GM23338 (cell line): ENCODE data around the gene RNASEH2C. TPM values are rescaled to one million over a fixed set of nuclear protein-coding genes. Genes with fewer than 3 reads are reported as not detected.
A peak's percentile ranks its signal among the peaks of the same experiment; 100 is the strongest.
"Not testable (repeated sequence)": the region's sequence is repeated elsewhere in the genome, so short reads cannot be mapped to it uniquely, and the experiment has no call there.

Source experiments
- ATAC-seq: fragments of 200-7000 bp; cut with Tn5 transposase; 3 replicates; pipeline ENCODE4 v1.9.1; 2020
- DNase-seq: peaks from one replicate; pipeline ENCODE4 v3.0.0-alpha.2; 2015; ENCODE audit warnings: low spot score
- H2AFZ ChIP-seq: fragments of 200-600 bp; sonication (generic); 2 replicates; pipeline ENCODE4 v1.8.0; 2016; ENCODE audit warnings: antibody characterized with exemption, mild to moderate bottlenecking, moderate library complexity
- H3F3A ChIP-seq: fragments of 200-600 bp; sonication (generic); replicated peaks from 2 replicates; pipeline ENCODE4 v1.8.0; 2017; ENCODE audit warnings: antibody characterized with exemption, mixed run types, low read depth
- H3K27ac ChIP-seq: fragments of 200-600 bp; sonication (generic); 2 replicates; pipeline ENCODE4 v1.6.1; 2016; ENCODE audit warnings: low read depth
- H3K27me3 ChIP-seq: fragments of 200-600 bp; sonication (generic); 2 replicates; pipeline ENCODE4 v1.8.0; 2016; ENCODE audit warnings: mild to moderate bottlenecking, mixed run types, moderate library complexity; ENCODE audit not compliant: insufficient read depth
- H3K36me3 ChIP-seq: fragments of 200-600 bp; sonication (generic); 2 replicates; pipeline ENCODE4 v1.8.0; 2016; ENCODE audit warnings: mild to moderate bottlenecking; ENCODE audit not compliant: insufficient read depth
- H3K4me1 ChIP-seq: fragments of 200-600 bp; sonication (generic); 2 replicates; pipeline ENCODE4 v1.8.0; 2016; ENCODE audit warnings: mild to moderate bottlenecking, moderate library complexity; ENCODE audit not compliant: insufficient read depth
- H3K4me2 ChIP-seq: fragments of 200-600 bp; sonication (generic); 2 replicates; pipeline ENCODE4 v1.7.1; 2017; ENCODE audit warnings: mixed run types
- H3K4me3 ChIP-seq: fragments of 200-600 bp; sonication (generic); 2 replicates; pipeline ENCODE4 v1.6.1; 2016; ENCODE audit warnings: mixed run types
- H3K79me2 ChIP-seq: fragments of 200-600 bp; sonication (generic); replicated peaks from 2 replicates; pipeline ENCODE4 v1.8.0; 2017; ENCODE audit warnings: mild to moderate bottlenecking; ENCODE audit not compliant: insufficient read depth
- H3K9me2 ChIP-seq: fragments of 200-600 bp; sonication (generic); 2 replicates; pipeline ENCODE4 v1.8.0; 2017; ENCODE audit not compliant: insufficient read depth
- H4K20me1 ChIP-seq: fragments of 200-600 bp; sonication (generic); replicated peaks from 2 replicates; pipeline ENCODE4 v1.8.0; 2017; ENCODE audit warnings: mild to moderate bottlenecking; ENCODE audit not compliant: insufficient read depth
- H3K27ac Mint-ChIP-seq: 2 replicates; pipeline ENCODE4 v1.8.0; 2020; ENCODE audit warnings: inconsistent platforms, mild to moderate bottlenecking, moderate library complexity, mixed read lengths
- H3K27me3 Mint-ChIP-seq: 3 replicates; pipeline ENCODE4 v1.8.0; 2022; ENCODE audit warnings: low read depth, mild to moderate bottlenecking, moderate library complexity, mixed read lengths, inconsistent platforms; ENCODE audit not compliant: insufficient read depth, poor library complexity
- H3K36me3 Mint-ChIP-seq: 3 replicates; pipeline ENCODE4 v1.8.0; 2021; ENCODE audit warnings: low read depth, mild to moderate bottlenecking, inconsistent platforms, moderate library complexity, mixed read lengths
- H3K4me1 Mint-ChIP-seq: 3 replicates; pipeline ENCODE4 v1.8.0; 2020; ENCODE audit warnings: mild to moderate bottlenecking, inconsistent platforms, mixed read lengths
- H3K4me3 Mint-ChIP-seq: 3 replicates; pipeline ENCODE4 v1.8.0; 2021; ENCODE audit warnings: moderate library complexity, mild to moderate bottlenecking, inconsistent platforms, mixed read lengths
- H3K9me3 Mint-ChIP-seq: 3 replicates; pipeline ENCODE4 v1.8.0; 2020; ENCODE audit warnings: moderate library complexity, mild to moderate bottlenecking, inconsistent platforms, mixed read lengths
- CREB1 ChIP-seq: fragments of 250-450 bp; sonication (Bioruptor Pico); IDR thresholded peaks from 2 replicates; pipeline ENCODE4 v1.5.0; 2020; ENCODE audit warnings: low read depth, mild to moderate bottlenecking, moderate library complexity
- CTCF ChIP-seq, 2 experiments: fragments of 200-600 bp in 1 of 2; sonication (generic) in 1 of 2; conservative IDR thresholded peaks; 2 replicates each; pipeline versions ENCODE4 v1.5.1 to v1.6.1; 2016 to 2017; ENCODE audit warnings: antibody characterized with exemption in 2 of 2, low read depth in 2 of 2, mild to moderate bottlenecking in 2 of 2, moderate library complexity in 1 of 2
- EZH2 ChIP-seq: fragments of 200-600 bp; sonication (generic); IDR thresholded peaks from one replicate; pipeline ENCODE4 v1.8.0; 2017; ENCODE audit warnings: antibody characterized with exemption, mild to moderate bottlenecking, low read depth; ENCODE audit not compliant: unreplicated experiment
- JUNB ChIP-seq: IDR thresholded peaks from one replicate; pipeline ENCODE4 v1.6.1; 2016; ENCODE audit warnings: antibody characterized with exemption; ENCODE audit not compliant: unreplicated experiment
- NANOG ChIP-seq: IDR thresholded peaks from 2 replicates; pipeline ENCODE4 v1.6.1; 2016; ENCODE audit warnings: antibody characterized with exemption, borderline replicate concordance
- STAT1 ChIP-seq: IDR thresholded peaks from one replicate; pipeline ENCODE4 v1.6.1; 2016; ENCODE audit warnings: antibody characterized with exemption; ENCODE audit not compliant: unreplicated experiment
- polyA plus RNA-seq: library from polyadenylated mRNA; unstranded; fragments of >200 nt; fragmentation: Nextera tagmentation; extraction: Ambion mirVana; gene quantifications from 2 replicates; pipeline ENCODE4 v1.2.1, GENCODE V29; 2016
- total RNA-seq: library from RNA; depleted of rRNA; stranded (reverse); fragments of >200 nt; shearing (Covaris generic); gene quantifications from 2 replicates; pipeline ENCODE4 v1.2.3, GENCODE V29; 2014

Gene RNASEH2C
- total and polyA plus RNA-seq, 2 experiments from 2014 or later: 37.8 to 73.2 TPM

GRCh38 chr11:65707002-65707401 lies 13.6 kb downstream of the RNASEH2C start:
- H3K4me3 Mint-ChIP-seq: not testable (repeated sequence)

DNA sequence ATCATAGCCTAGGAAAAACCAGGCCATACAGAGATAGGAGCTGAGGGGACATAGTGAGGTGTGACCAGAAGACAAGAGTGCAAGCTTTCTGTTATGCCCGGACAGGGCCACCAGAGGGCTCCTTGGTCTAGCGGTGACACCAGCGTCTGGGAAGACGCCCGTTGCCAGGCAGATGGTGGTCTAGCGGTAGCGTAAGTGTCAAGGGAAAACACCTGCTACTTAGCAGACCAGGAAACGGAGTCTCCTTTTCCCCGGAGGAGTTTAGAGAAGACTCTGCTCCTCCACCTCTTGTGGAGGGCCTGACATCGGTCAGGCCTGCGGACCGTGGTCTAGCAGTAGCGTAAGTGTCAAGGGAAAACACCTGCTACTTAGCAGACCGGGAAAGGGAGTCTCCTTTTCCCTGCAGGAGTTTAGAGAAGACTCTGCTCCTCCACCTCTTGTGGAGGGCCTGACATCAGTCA lies 14.3 kb downstream of the RNASEH2C start:
- H3K9me2 ChIP-seq, H3K4me3 Mint-ChIP-seq, H3K79me2 ChIP-seq, H4K20me1 ChIP-seq, H3K4me3 ChIP-seq, H3K27ac Mint-ChIP-seq, H3F3A ChIP-seq, H3K4me1 ChIP-seq, H3K4me2 ChIP-seq, H3K36me3 Mint-ChIP-seq, ATAC-seq, H3K27me3 Mint-ChIP-seq, H3K27ac ChIP-seq, H3K27me3 ChIP-seq, H3K4me1 Mint-ChIP-seq, H3K36me3 ChIP-seq, H3K9me3 Mint-ChIP-seq: not testable (repeated sequence)
- 0 out of 2 replicates have a peak overlapping the region, but pooled peaks have one; percentile 52 for H2AFZ ChIP-seq
- peak; percentile 58 to 68 for TF ChIP-seq CTCF (conservative IDR thresholded peaks at IDR 0.05; ENCODE audit: low read depth in 2 of 2)
- peak; percentile 31; the same call in 1 of the 2 replicates for TF ChIP-seq CREB1 (CRISPR knock-in tag)
- DNase-seq: peak; percentile 72

More at GRCh38 chr11:65707002-65707401, 13.6 kb downstream of the RNASEH2C start:
- not testable (repeated sequence) for H3K4me1 ChIP-seq, H3K27ac Mint-ChIP-seq, H2AFZ ChIP-seq, H3K9me3 Mint-ChIP-seq, H4K20me1 ChIP-seq, H3K9me2 ChIP-seq, H3K4me2 ChIP-seq, H3K27me3 Mint-ChIP-seq, ATAC-seq, H3K27me3 ChIP-seq, DNase-seq, H3K4me1 Mint-ChIP-seq, H3K4me3 ChIP-seq, H3F3A ChIP-seq, H3K36me3 ChIP-seq, H3K36me3 Mint-ChIP-seq, H3K79me2 ChIP-seq, H3K27ac ChIP-seq

- Histone ChIP-seq H2AFZ (no peak overlapping the region), H3K27ac (no peak overlapping the region), H4K20me1 (no peaks in the 10 kb centered on the region), H3K9me2 (no peaks in the 10 kb centered on the region; the same call in 1 of the 2 replicates), H3K36me3 (no peaks in the 10 kb centered on the region), H3K4me3 (no peak overlapping the region), H3K4me2 (no peak overlapping the region), H3K4me1 (no peaks in the 10 kb centered on the region), H3F3A (no peaks in the 10 kb centered on the region), H3K79me2 (no peaks in the 10 kb centered on the region), H3K27me3 (no peaks in the 10 kb centered on the region)
- ATAC-seq (no peak), DNase-seq (no peak)
- Mint-ChIP-seq H3K4me3 (no peak overlapping the region), H3K36me3 (no peaks in the 10 kb centered on the region), H3K9me3 (peaks cover 9% of the 10 kb centered on the region; the same call in 2 of the 3 replicates), H3K27me3 (peaks cover 6% of the 10 kb centered on the region), H3K27ac (no peak overlapping the region), H3K4me1 (no peaks in the 10 kb centered on the region)
- TF ChIP-seq STAT1 (no peak), EZH2 (no peak), NANOG (no peak), JUNB (no peak)
Measured at GRCh38 chr11:65703846-65704245, 16.8 kb downstream of the RNASEH2C start.
